ENCODE measurements around the gene TBL3.

TBL3 gene

DNA sequence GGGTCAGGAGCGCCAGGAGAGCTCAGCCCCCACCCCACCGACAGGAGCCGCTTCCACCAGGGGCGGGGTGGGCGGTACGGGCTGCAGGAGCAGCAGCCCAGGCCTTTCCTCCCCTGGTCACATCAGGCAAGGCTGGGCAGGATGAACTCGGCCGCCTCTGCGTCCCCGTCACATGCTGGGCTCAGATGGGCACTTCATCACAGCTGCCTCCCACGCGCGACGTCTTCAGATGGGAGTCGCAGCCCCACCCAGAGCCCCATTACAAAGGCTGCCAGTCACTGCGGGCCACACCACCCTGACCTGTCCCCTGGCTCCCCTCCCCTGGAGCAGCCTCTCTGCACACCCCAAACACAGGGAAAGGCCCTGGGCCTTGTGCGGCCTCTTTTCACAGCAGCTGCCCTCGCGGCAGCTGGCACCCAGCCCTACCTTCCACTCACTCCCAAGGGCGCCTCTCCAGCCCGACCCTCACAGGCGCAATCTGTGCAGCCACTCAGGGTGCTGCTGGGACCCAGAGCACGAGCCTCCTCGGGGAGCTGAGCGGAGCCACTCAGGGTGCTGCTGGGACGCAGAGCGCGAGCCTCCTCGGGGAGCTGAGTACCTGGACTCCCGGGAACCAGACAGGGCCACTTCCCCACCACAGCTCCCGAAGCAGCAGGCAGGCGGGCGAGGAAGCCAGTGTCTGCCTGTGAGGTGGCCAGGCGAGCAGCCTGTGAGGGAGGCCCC lies 33.1 kb downstream of the TBL3 start (continued):
- TF ChIP-seq TCF4 (CRISPR knock-in tag; IDR thresholded peaks at IDR 0.05; ENCODE audit: borderline replicate concordance) = no peak
- no peak for TF ChIP-seq ARNTL (CRISPR knock-in tag; IDR thresholded peaks at IDR 0.05; ENCODE audit: borderline replicate concordance, low read depth)
- TF ChIP-seq, protein P1, sequence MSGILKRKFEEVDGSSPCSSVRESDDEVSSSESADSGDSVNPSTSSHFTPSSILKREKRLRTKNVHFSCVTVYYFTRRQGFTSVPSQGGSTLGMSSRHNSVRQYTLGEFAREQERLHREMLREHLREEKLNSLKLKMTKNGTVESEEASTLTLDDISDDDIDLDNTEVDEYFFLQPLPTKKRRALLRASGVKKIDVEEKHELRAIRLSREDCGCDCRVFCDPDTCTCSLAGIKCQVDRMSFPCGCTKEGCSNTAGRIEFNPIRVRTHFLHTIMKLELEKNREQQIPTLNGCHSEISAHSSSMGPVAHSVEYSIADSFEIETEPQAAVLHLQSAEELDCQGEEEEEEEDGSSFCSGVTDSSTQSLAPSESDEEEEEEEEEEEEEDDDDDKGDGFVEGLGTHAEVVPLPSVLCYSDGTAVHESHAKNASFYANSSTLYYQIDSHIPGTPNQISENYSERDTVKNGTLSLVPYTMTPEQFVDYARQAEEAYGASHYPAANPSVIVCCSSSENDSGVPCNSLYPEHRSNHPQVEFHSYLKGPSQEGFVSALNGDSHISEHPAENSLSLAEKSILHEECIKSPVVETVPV (CRISPR knock-in tag; IDR thresholded peaks at IDR 0.05) = no peak
- TF ChIP-seq ZNF8 (CRISPR knock-in tag; IDR thresholded peaks at IDR 0.05) = no peak
- no peak for TF ChIP-seq ZFP30 (CRISPR knock-in tag; IDR thresholded peaks at IDR 0.05)

DNA sequence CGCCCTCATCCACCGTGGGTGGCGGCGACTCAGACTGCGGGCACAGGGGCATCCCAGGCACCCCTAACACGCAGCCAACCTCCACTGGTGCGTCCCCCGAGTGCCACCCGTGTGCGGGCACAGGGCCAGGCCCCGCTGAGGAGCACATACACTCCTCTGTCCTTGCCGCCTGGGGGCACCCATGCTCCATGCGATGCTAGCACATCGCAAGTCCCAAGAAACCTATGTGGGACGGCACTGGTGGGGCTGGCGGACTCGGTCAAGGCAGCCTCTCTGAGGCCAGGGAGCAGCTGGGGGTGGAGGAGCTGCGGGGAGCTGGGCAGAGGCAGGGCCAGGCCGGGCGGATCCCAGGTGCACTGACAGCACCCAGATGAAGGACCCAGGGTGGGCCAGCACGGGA lies 33.8 kb downstream of the TBL3 start:
- ATAC-seq = no peak
- TF ChIP-seq RARB (CRISPR knock-in tag; IDR thresholded peaks at IDR 0.05) (no peak), GLIS3 (CRISPR knock-in tag; IDR thresholded peaks at IDR 0.05) (no peak), TCF4 (CRISPR knock-in tag; IDR thresholded peaks at IDR 0.05; ENCODE audit: borderline replicate concordance) (no peak), OSR1 (CRISPR knock-in tag; IDR thresholded peaks at IDR 0.05) (no peak), CSDC2 (CRISPR knock-in tag; IDR thresholded peaks at IDR 0.05) (no peak), ZNF8 (CRISPR knock-in tag; IDR thresholded peaks at IDR 0.05) (no peak), ESRRG (CRISPR knock-in tag; IDR thresholded peaks at IDR 0.05) (no peak), ZFP30 (CRISPR knock-in tag; IDR thresholded peaks at IDR 0.05) (no peak), SNAI2 (CRISPR knock-in tag; IDR thresholded peaks at IDR 0.05) (no peak), BACH2 (CRISPR knock-in tag; IDR thresholded peaks at IDR 0.05; ENCODE audit: borderline replicate concordance) (no peak), ZNF565 (CRISPR knock-in tag; conservative IDR thresholded peaks at IDR 0.05; ENCODE audit: low read depth) (no peak)
- TF ChIP-seq, protein P1 (CRISPR knock-in tag; IDR thresholded peaks at IDR 0.05) = no peak
- TF ChIP-seq, protein P2, sequence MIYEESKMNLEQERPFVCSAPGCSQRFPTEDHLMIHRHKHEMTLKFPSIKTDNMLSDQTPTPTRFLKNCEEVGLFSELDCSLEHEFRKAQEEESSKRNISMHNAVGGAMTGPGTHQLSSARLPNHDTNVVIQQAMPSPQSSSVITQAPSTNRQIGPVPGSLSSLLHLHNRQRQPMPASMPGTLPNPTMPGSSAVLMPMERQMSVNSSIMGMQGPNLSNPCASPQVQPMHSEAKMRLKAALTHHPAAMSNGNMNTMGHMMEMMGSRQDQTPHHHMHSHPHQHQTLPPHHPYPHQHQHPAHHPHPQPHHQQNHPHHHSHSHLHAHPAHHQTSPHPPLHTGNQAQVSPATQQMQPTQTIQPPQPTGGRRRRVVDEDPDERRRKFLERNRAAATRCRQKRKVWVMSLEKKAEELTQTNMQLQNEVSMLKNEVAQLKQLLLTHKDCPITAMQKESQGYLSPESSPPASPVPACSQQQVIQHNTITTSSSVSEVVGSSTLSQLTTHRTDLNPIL (CRISPR knock-in tag; IDR thresholded peaks at IDR 0.05; ENCODE audit: low read depth) = no peak
- TF ChIP-seq, protein P3, sequence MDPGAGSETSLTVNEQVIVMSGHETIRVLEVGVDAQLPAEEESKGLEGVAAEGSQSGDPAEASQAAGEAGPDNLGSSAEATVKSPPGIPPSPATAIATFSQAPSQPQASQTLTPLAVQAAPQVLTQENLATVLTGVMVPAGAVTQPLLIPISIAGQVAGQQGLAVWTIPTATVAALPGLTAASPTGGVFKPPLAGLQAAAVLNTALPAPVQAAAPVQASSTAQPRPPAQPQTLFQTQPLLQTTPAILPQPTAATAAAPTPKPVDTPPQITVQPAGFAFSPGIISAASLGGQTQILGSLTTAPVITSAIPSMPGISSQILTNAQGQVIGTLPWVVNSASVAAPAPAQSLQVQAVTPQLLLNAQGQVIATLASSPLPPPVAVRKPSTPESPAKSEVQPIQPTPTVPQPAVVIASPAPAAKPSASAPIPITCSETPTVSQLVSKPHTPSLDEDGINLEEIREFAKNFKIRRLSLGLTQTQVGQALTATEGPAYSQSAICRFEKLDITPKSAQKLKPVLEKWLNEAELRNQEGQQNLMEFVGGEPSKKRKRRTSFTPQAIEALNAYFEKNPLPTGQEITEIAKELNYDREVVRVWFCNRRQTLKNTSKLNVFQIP (CRISPR knock-in tag; IDR thresholded peaks at IDR 0.05; ENCODE audit: borderline replicate concordance, low read depth) = no peak
- TF ChIP-seq, protein P4, sequence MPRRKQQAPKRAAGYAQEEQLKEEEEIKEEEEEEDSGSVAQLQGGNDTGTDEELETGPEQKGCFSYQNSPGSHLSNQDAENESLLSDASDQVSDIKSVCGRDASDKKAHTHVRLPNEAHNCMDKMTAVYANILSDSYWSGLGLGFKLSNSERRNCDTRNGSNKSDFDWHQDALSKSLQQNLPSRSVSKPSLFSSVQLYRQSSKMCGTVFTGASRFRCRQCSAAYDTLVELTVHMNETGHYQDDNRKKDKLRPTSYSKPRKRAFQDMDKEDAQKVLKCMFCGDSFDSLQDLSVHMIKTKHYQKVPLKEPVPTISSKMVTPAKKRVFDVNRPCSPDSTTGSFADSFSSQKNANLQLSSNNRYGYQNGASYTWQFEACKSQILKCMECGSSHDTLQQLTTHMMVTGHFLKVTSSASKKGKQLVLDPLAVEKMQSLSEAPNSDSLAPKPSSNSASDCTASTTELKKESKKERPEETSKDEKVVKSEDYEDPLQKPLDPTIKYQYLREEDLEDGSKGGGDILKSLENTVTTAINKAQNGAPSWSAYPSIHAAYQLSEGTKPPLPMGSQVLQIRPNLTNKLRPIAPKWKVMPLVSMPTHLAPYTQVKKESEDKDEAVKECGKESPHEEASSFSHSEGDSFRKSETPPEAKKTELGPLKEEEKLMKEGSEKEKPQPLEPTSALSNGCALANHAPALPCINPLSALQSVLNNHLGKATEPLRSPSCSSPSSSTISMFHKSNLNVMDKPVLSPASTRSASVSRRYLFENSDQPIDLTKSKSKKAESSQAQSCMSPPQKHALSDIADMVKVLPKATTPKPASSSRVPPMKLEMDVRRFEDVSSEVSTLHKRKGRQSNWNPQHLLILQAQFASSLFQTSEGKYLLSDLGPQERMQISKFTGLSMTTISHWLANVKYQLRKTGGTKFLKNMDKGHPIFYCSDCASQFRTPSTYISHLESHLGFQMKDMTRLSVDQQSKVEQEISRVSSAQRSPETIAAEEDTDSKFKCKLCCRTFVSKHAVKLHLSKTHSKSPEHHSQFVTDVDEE (CRISPR knock-in tag; IDR thresholded peaks at IDR 0.05) = no peak

DNA sequence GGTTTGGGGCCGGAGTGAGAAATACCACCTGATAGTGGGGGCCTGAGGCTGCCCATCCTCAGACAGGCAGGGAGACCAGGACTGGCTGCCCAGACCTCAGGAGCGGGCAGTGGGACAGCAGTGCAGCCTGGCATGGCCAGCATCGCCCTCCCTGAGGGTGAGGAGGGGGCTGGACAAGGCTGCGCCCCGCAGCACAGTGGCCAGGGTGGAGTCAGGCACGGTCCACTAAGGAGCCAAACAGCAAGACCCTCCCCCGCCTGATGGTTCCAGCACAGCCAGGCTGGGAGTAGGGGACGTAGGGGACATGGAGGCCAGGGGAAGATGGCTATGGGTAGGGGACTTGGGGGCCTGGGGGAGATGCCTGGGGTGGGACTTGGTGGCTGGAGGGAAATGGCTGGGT lies 34.5 kb downstream of the TBL3 start:
- no peak for ATAC-seq
- TF ChIP-seq, protein P2 (CRISPR knock-in tag; IDR thresholded peaks at IDR 0.05; ENCODE audit: low read depth) = no peak
- TF ChIP-seq ARNTL (CRISPR knock-in tag; IDR thresholded peaks at IDR 0.05; ENCODE audit: borderline replicate concordance, low read depth) (no peak), ZFP30 (CRISPR knock-in tag; IDR thresholded peaks at IDR 0.05) (no peak), ZNF70 (CRISPR knock-in tag; IDR thresholded peaks at IDR 0.05) (no peak), TCF4 (CRISPR knock-in tag; IDR thresholded peaks at IDR 0.05; ENCODE audit: borderline replicate concordance) (no peak), ZNF565 (CRISPR knock-in tag; conservative IDR thresholded peaks at IDR 0.05; ENCODE audit: low read depth) (no peak), BACH2 (CRISPR knock-in tag; IDR thresholded peaks at IDR 0.05; ENCODE audit: borderline replicate concordance) (no peak), CSDC2 (CRISPR knock-in tag; IDR thresholded peaks at IDR 0.05) (no peak), ESRRG (CRISPR knock-in tag; IDR thresholded peaks at IDR 0.05) (no peak), OSR1 (CRISPR knock-in tag; IDR thresholded peaks at IDR 0.05) (no peak), GLIS3 (CRISPR knock-in tag; IDR thresholded peaks at IDR 0.05) (no peak), RARB (CRISPR knock-in tag; IDR thresholded peaks at IDR 0.05) (no peak), ZFP3 (CRISPR knock-in tag; IDR thresholded peaks at IDR 0.05) (no peak), ZC3H10 (CRISPR knock-in tag; IDR thresholded peaks at IDR 0.05) (no peak), SNAI2 (CRISPR knock-in tag; IDR thresholded peaks at IDR 0.05) (no peak), ZNF8 (CRISPR knock-in tag; IDR thresholded peaks at IDR 0.05) (no peak)
- TF ChIP-seq, protein P5, sequence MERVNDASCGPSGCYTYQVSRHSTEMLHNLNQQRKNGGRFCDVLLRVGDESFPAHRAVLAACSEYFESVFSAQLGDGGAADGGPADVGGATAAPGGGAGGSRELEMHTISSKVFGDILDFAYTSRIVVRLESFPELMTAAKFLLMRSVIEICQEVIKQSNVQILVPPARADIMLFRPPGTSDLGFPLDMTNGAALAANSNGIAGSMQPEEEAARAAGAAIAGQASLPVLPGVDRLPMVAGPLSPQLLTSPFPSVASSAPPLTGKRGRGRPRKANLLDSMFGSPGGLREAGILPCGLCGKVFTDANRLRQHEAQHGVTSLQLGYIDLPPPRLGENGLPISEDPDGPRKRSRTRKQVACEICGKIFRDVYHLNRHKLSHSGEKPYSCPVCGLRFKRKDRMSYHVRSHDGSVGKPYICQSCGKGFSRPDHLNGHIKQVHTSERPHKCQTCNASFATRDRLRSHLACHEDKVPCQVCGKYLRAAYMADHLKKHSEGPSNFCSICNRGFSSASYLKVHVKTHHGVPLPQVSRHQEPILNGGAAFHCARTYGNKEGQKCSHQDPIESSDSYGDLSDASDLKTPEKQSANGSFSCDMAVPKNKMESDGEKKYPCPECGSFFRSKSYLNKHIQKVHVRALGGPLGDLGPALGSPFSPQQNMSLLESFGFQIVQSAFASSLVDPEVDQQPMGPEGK (CRISPR knock-in tag; IDR thresholded peaks at IDR 0.05; ENCODE audit: borderline replicate concordance) = no peak
- TF ChIP-seq, protein P3 (CRISPR knock-in tag; IDR thresholded peaks at IDR 0.05; ENCODE audit: borderline replicate concordance, low read depth) = no peak

Data from SK-N-SH treated with all-trans-retinoic acid at 6 μM for 48 hours (cell line).